AG04450 (cell line): ENCODE measurements around the gene STRA6. TPM values are rescaled to one million over a fixed set of nuclear protein-coding genes. Genes with fewer than 3 reads are reported as not detected.

Experiments used
- CTCF ChIA-PET: fragments of 300-600, 350-600 bp; formaldehyde crosslinking; extraction: SDS; loops from one replicate; lab custom pipeline; 2022; ENCODE audit warnings: antibody characterized with exemption, inconsistent platforms; lab: Charles Lee
- POLR2A ChIA-PET: fragments of 350-600 bp; formaldehyde crosslinking; extraction: SDS; loops from one replicate; lab custom pipeline; 2021; ENCODE audit warnings: antibody characterized with exemption, inconsistent platforms; lab: Yijun Ruan, JAX
- DNase-seq: peaks from one replicate; pipeline ENCODE4 v3.0.0-alpha.2; 2011; ENCODE audit warnings: low read depth, low spot score
- H3K27ac ChIP-seq: one replicate; pipeline ENCODE4 v1.5.1; 2012; ENCODE audit warnings: low read depth, low read length, control low read depth
- H3K27me3 ChIP-seq: one replicate; pipeline ENCODE4 v1.6.0; 2012; ENCODE audit warnings: low read length; ENCODE audit not compliant: control insufficient read depth, insufficient read depth
- H3K4me3 ChIP-seq: 2 replicates; pipeline ENCODE4 v1.5.1; 2011; ENCODE audit warnings: mild to moderate bottlenecking, low read depth, low read length, control low read depth
- H3K9me3 ChIP-seq: 2 replicates; pipeline ENCODE4 v1.5.1; 2012; ENCODE audit warnings: low read length; ENCODE audit not compliant: control insufficient read depth, insufficient read depth
- CTCF ChIP-seq: IDR thresholded peaks from 2 replicates; pipeline ENCODE4 v1.5.1; 2011; ENCODE audit warnings: low read depth, low read length, control low read depth, inconsistent platforms
- polyA plus RNA-seq: library from polyadenylated mRNA; depleted of rRNA; stranded (reverse); fragments of >200 nt; gene quantifications from 2 replicates; pipeline ENCODE4 v1.2.3, GENCODE V29; 2011

Gene STRA6
- polyA plus RNA-seq, 1 experiment: 0.12 TPM

- Histone ChIP-seq H3K4me3 (no peak overlapping the region), H3K9me3 (no peaks in the 10 kb centered on the region), H3K27ac (no peak overlapping the region), H3K27me3 (peaks cover 31% of the 10 kb centered on the region)
- no peak for TF ChIP-seq CTCF
- no peak for DNase-seq
- CTCF ChIA-PET: no interaction called here
- POLR2A ChIA-PET: no interaction called here
Measured at GRCh38 chr15:74245342-74245931, 42.9 kb upstream of the STRA6 start.

- CTCF ChIA-PET: no interaction called here
- POLR2A ChIA-PET: no interaction called here
Measured at GRCh38 chr15:74244822-74245341, 42.3 kb upstream of the STRA6 start.

GRCh38 chr15:74243431-74243830 lies 40.8 kb upstream of the STRA6 start:
- Histone ChIP-seq H3K9me3 (no peaks in the 10 kb centered on the region), H3K27ac (no peak overlapping the region), H3K4me3 (no peak overlapping the region), H3K27me3 (peaks cover 24% of the 10 kb centered on the region)
- no peak for DNase-seq
- TF ChIP-seq CTCF: no peak
- POLR2A ChIA-PET: interaction anchor here (0.6 kb wide), 1 partner anchor 122 kb away, joined by 6 read pairs; no protein-coding TSS in a partner anchor
- CTCF ChIA-PET: no interaction called here

More at GRCh38 chr15:74244822-74245341, 42.3 kb upstream of the STRA6 start:
- DNase-seq: no peak
- Histone ChIP-seq H3K27ac (no peak overlapping the region), H3K4me3 (no peak overlapping the region), H3K9me3 (no peaks in the 10 kb centered on the region), H3K27me3 (peaks cover 26% of the 10 kb centered on the region)
- no peak for TF ChIP-seq CTCF

- Histone ChIP-seq H3K27me3 (peaks cover 23% of the 10 kb centered on the region), H3K4me3 (no peak overlapping the region), H3K27ac (no peak overlapping the region), H3K9me3 (no peaks in the 10 kb centered on the region)
- TF ChIP-seq CTCF: no peak
- DNase-seq: no peak
- ChIA-PET CTCF (interaction anchor here (1.6 kb wide), 1 partner anchor 78 kb away, joined by 3 read pairs; no protein-coding TSS in a partner anchor), POLR2A (no interaction called here)
Measured at GRCh38 chr15:74242441-74243185, 40.0 kb upstream of the STRA6 start.
